GM10248 (cell line): ENCODE measurements around the gene MXD4.

ENCODE experiments used
- CTCF ChIA-PET: fragments of 300-600 bp; sonication (Branson Sonifier 250); formaldehyde crosslinking; extraction: SDS; loops from one replicate; lab custom pipeline; 2021; ENCODE audit warnings: antibody characterized with exemption; lab: Yijun Ruan, JAX
- POLR2A ChIA-PET: fragments of 350-650 bp; sonication (Branson Sonifier 250); formaldehyde crosslinking; extraction: SDS; loops from one replicate; lab custom pipeline; 2020; ENCODE audit warnings: antibody characterized with exemption; lab: Yijun Ruan, JAX
- DNase-seq: peaks from one replicate; pipeline ENCODE4 v3.0.0; 2012; ENCODE audit errors: extremely low spot score
- CTCF ChIP-seq: IDR thresholded peaks from 2 replicates; pipeline ENCODE4 v1.5.1; 2012; ENCODE audit warnings: mild to moderate bottlenecking, low read depth; ENCODE audit errors: extremely low read depth, missing control alignments, control extremely low read depth

The MXD4 gene

GRCh38 chr4:2266821-2267220 is 4.9 kb upstream of the MXD4 start:
- TF ChIP-seq CTCF: no peak
- no peak for DNase-seq
- CTCF ChIA-PET: no interaction called here
- POLR2A ChIA-PET: no interaction called here

GRCh38 chr4:2266181-2266580 is 4.3 kb upstream of the MXD4 start:
- TF ChIP-seq CTCF: no peak
- DNase-seq: no peak
- ChIA-PET POLR2A (no interaction called here), CTCF (no interaction called here)

GRCh38 chr4:2265113-2266110 is 3.5 kb upstream of the MXD4 start:
- ChIA-PET POLR2A (no interaction called here), CTCF (no interaction called here)
- TF ChIP-seq CTCF: no peak
- no peak for DNase-seq

- no peak for TF ChIP-seq CTCF
- DNase-seq: no peak
- CTCF ChIA-PET: no interaction called here
- POLR2A ChIA-PET: no interaction called here
Observed at GRCh38 chr4:2264481-2265041, 2.7 kb upstream of the MXD4 start.

GRCh38 chr4:2263926-2264321 is 2.0 kb upstream of the MXD4 start:
- no peak for TF ChIP-seq CTCF
- CTCF ChIA-PET: no interaction called here
- DNase-seq: no peak
- POLR2A ChIA-PET: no interaction called here

- ChIA-PET CTCF (no interaction called here), POLR2A (no interaction called here)
- no peak for TF ChIP-seq CTCF
- no peak for DNase-seq
Observed at GRCh38 chr4:2262944-2263250, 988 bp upstream of the MXD4 start.
